ENCODE measurements around the gene SDR39U1.

SDR39U1 gene

DNA sequence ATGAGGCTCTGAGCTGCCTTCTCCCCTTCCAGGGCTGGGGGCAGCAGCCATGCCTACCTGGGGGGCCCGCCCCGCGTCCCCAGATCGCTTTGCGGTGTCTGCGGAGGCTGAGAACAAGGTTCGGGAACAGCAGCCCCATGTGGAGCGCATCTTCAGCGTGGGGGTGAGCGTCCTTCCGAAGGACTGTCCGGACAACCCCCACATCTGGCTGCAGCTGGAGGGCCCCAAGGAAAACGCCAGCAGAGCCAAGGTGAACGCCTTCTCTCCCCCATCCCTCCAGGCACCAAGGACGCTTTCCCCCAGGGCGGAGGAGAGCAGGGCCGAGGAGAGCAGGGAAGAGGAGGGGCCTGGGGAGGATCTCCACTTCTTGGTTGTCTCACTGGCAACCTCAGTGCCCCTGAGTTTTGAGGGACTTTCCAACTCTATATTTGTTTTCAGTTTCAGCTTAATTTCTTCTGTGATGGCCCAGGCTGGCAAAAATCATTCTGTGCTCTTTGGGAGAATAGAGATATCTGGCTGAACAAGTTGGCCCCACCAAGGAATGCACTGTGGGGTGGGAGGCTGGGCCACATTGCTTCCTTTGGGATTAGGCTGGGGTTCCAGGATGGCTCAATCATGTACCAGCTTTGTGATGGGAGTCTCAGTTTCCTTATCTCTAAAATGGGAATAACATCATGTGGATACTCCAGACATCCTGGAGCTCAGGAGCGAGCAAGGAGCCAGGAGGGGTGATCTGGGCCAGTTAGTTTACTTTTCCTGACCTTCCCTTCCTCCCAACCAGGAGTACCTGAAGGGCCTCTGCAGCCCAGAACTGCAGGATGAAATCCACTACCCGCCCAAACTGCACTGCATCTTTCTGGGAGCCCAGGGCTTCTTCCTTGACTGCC, 11.7 kb downstream of the SDR39U1 start:
- TF ChIP-seq CTCF (conservative IDR thresholded peaks at IDR 0.05; ENCODE audit: low read length), result no peak
- H3K4me3 ChIP-seq (ENCODE audit: low read length), result peak overlapping the region; percentile 79
- peak; percentile 74 for DNase-seq (ENCODE audit: low read depth)

DNA sequence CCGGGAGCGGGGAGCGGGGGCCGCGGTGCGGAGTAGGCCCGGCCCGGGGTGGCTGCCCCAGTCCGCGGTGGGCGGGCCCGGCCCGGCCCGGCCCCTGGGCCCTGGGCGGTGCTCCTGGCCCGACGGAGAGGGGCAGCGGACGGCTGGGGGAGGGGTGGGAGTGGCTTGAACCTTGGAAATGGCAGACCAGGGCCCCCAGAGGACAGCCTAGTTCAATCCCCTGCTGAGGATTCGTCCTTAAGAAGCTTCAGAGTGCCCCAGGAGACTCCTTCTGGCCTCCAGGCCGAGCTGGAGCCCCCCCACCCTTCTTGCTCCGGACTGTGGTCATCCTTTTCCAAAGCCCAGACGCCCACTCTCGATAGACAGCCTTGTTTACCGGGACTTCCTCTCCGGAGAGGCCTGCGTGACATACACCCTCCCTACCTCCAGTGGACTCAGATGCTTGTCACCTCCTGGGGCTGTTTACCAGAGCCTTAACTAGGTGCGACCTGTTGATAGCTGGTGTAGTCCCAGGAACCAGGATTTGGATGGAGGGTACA, 12.4 kb downstream of the SDR39U1 start:
- H3K4me3 ChIP-seq (ENCODE audit: low read length), result peak overlapping the region; percentile 79
- TF ChIP-seq CTCF (conservative IDR thresholded peaks at IDR 0.05; ENCODE audit: low read length), result no peak
- peak; percentile 85 for DNase-seq (ENCODE audit: low read depth)

GRCh38 chr14:24429395-24430142, 13.0 kb downstream of the SDR39U1 start, which contains the start of the genes CBLN3 and KHNYN:
TSS of gene CBLN3 (minus strand) at chr14:24429668. CDS start at chr14:24429054, 614 bp downstream.
TSS of gene KHNYN (plus strand) at chr14:24429954. CDS start at chr14:24430731, 777 bp downstream.
- peak; percentile 95 for DNase-seq (ENCODE audit: low read depth)
- no peak for TF ChIP-seq CTCF (conservative IDR thresholded peaks at IDR 0.05; ENCODE audit: low read length)

DNA sequence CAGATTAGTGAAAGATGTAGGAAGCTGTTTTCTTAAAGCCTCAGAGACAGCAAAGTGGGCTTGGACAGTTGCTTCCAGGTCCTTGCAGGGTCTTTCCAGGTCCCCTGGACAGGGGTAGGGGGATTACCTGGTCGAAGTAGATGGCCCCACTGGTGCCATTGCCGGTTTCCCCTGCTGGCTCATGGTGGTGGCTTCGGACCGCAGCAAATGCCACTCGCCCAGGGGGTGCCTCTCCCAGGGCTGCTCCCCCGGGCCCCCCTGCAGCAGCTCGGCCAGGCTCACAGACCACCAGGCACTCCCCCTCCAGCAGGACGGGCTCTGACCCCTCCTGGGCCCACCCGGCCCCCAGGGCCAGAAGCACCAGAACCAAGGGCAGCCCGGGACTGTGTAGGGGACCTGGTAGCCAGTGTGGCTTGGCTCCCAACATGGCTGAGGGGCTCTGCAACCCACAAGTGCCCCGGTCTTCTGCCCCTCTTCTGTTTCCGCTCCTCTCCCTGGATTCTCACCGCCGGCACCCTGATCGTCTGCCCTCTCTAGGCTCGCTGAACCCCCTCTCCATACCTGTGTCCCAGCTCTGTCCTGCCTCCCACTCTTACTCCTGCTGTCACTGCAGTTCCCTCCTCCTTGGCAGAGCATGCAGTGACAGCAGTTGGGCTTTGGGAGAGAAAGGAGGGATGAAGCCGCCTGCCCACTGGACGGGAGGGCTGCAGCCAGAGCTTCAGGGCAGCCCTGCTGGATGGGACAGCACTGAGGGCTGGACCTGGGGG, 13.8 kb downstream of the SDR39U1 start:
- peak overlapping the region; percentile 79 for H3K4me3 ChIP-seq (ENCODE audit: low read length)

More at GRCh38 chr14:24429395-24430142, 13.0 kb downstream of the SDR39U1 start, which contains the start of the genes CBLN3 and KHNYN:
- peak within 1 kb of the TSS; percentile 79 for H3K4me3 ChIP-seq (ENCODE audit: low read length)

DNA sequence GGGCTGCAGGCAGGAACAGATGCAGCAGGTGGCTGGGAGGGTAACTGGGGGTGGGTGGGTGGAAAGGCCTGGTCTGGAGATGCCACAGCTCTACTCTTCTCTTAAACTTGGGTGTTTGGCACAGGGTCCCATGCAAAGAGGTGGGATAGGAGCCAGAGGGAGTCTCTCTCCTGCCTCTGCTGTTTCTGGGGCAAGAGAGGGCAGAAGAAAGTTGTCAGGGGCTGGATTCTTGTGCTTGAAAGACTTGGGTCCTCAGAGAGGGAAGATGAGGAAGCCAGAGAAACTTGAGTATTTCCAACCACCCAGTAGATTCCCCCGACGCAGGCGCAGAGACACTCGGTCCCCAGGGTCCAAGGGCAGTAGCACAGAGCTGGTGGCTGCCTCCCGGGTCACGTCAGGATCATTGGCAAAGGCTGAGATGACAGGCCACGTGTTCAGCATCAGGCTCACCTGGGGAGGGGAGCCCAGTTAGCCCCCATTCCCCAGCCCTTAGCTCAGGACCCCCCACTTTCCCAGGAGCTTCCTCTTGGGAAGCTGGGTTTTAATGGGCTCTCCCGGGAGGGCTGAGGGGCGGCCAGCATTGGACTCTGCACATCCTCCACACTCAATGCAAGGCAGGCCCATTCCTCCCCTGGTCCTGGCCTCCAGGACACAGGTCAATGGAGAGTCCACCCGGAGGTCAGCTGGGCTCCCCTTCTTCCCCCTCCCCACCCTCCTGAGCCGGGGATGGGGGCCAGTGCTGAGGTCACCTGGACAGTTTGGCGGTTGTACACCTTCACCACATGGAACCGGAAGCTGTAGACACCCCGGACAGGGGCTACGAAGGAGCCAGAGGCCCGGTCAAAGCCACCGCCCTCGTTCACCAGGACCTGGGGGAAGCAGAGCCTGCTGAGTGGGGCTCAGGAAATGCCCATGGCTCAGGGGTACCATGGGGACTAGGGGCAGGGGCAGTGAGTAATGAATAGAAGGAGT, 14.8 kb downstream of the SDR39U1 start:
- no peak for TF ChIP-seq CTCF (conservative IDR thresholded peaks at IDR 0.05; ENCODE audit: low read length)
- H3K4me3 ChIP-seq (ENCODE audit: low read length), result no peak overlapping the region
- no peak for DNase-seq (ENCODE audit: low read depth)

More for the DNA sequence above, 13.8 kb downstream of the SDR39U1 start:
- no peak for DNase-seq (ENCODE audit: low read depth)
- TF ChIP-seq CTCF (conservative IDR thresholded peaks at IDR 0.05; ENCODE audit: low read length), result no peak

Measured in AG10803 (cell line).